ENCODE data around the gene ARL2.

Gene ARL2

DNA sequence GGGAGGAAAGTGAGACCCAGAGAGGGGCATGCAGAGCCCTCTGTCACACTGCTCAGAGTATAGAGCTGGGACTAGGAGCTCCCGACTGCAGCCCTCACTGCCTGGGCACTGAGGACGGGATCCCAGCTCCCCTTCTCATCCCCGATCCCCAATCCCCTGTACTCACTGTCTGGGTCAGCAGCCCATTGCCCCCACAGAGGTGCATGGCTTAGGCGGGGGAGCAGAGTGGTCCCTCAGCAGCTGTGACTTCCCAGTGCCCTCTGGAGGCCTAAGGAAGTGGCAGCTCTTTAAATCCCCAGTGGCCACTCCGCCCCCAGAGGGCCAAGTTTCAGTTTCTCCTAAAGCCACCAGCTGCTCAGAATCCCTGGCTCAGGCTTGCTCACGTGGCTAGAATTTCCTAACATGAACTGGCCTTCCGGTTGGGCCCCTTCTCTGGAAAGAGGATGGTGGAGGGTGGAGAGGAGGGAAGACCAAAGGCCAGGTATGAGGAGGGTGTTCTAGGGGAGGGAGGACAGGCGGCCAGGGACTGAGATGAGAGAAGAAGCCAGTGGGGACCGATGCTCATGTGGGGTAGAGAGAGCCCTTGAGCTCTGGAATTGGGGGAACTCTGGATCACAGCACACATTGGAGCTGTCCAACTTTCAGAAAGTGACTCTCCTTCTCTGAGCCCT is 17.1 kb upstream of the ARL2 start, which contains the start of gene BATF2:
Gene BATF2, minus strand, starts transcription at position 262 of the 671 bp plus-strand sequence. Its CDS starts 57 bp downstream, at position 205.
- Histone ChIP-seq H3K36me3 (ENCODE audit: insufficient read depth, low read length) (no peaks in the 10 kb centered on the region), H3K4me1 (ENCODE audit: insufficient read depth, low read length, severe bottlenecking) (no peaks in the 10 kb centered on the region), H3K4me2 (ENCODE audit: low read length) (no peak within 1 kb of the TSS), H3K79me2 (ENCODE audit: insufficient read depth, low read length) (no peaks in the 10 kb centered on the region), H3K9ac (ENCODE audit: low read length) (no peak within 1 kb of the TSS), H3K4me3 (ENCODE audit: low read depth, low read length, poor library complexity, severe bottlenecking) (no peak within 1 kb of the TSS), H3K27me3 (ENCODE audit: insufficient read depth, low read length) (no peaks in the 10 kb centered on the region), H3K9me3 (ENCODE audit: low read length) (no peaks in the 10 kb centered on the region), H3K9me2 (ENCODE audit: low read depth, low read length) (no peaks in the 10 kb centered on the region), H3K27ac (ENCODE audit: low read depth, low read length, poor library complexity, severe bottlenecking) (no peak within 1 kb of the TSS), H4K20me1 (ENCODE audit: insufficient read depth, low read length) (no peaks in the 10 kb centered on the region), H2AFZ (ENCODE audit: low read length) (no peak within 1 kb of the TSS), H3F3A (ENCODE audit: insufficient read depth, low read length) (no peaks in the 10 kb centered on the region)
- TF ChIP-seq EZH2 (IDR thresholded peaks at IDR 0.05; ENCODE audit: borderline replicate concordance, low read length), result no peak
- TF ChIP-seq, protein P1, sequence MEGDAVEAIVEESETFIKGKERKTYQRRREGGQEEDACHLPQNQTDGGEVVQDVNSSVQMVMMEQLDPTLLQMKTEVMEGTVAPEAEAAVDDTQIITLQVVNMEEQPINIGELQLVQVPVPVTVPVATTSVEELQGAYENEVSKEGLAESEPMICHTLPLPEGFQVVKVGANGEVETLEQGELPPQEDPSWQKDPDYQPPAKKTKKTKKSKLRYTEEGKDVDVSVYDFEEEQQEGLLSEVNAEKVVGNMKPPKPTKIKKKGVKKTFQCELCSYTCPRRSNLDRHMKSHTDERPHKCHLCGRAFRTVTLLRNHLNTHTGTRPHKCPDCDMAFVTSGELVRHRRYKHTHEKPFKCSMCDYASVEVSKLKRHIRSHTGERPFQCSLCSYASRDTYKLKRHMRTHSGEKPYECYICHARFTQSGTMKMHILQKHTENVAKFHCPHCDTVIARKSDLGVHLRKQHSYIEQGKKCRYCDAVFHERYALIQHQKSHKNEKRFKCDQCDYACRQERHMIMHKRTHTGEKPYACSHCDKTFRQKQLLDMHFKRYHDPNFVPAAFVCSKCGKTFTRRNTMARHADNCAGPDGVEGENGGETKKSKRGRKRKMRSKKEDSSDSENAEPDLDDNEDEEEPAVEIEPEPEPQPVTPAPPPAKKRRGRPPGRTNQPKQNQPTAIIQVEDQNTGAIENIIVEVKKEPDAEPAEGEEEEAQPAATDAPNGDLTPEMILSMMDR (IDR thresholded peaks at IDR 0.05; ENCODE audit: low read length), result peak; percentile 35; the same call in 1 of the 2 replicates

DNA sequence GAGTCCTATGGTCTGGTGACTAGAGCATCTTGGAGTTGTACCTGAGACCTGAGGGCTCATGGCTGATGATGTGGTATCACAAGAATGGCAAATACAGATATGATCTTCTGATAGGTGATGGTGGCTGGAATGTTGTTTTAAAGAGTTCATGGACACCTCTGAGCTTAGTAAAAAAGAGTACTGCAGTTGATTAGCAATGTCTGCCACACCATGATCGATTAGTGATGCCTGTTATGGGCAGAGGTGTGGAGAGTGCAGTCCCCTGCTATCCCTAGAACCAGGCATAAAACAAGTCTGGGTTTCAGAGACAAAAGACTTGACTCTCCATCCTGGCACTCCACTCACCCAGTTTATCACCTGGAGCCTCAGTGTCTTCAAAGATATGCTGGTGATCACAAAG is 15.8 kb upstream of the ARL2 start:
- no peaks in the 10 kb centered on the region for H3K27me3 ChIP-seq (ENCODE audit: insufficient read depth, low read length)
- TF ChIP-seq, protein P1 (IDR thresholded peaks at IDR 0.05; ENCODE audit: low read length), result no peak
- no peak for TF ChIP-seq EZH2 (IDR thresholded peaks at IDR 0.05; ENCODE audit: borderline replicate concordance, low read length)
- H2AFZ ChIP-seq (ENCODE audit: low read length), result no peak overlapping the region
- no peak overlapping the region for H3K27ac ChIP-seq (ENCODE audit: low read depth, low read length, poor library complexity, severe bottlenecking)
- no peaks in the 10 kb centered on the region for H3F3A ChIP-seq (ENCODE audit: insufficient read depth, low read length)
- H3K9me2 ChIP-seq (ENCODE audit: low read depth, low read length), result no peaks in the 10 kb centered on the region
- no peak overlapping the region for H3K4me2 ChIP-seq (ENCODE audit: low read length)
- no peaks in the 10 kb centered on the region for H3K36me3 ChIP-seq (ENCODE audit: insufficient read depth, low read length)
- H3K4me3 ChIP-seq (ENCODE audit: low read depth, low read length, poor library complexity, severe bottlenecking), result no peak overlapping the region
- H4K20me1 ChIP-seq (ENCODE audit: insufficient read depth, low read length), result no peaks in the 10 kb centered on the region
- H3K9me3 ChIP-seq (ENCODE audit: low read length), result no peaks in the 10 kb centered on the region
- H3K9ac ChIP-seq (ENCODE audit: low read length), result no peak overlapping the region
- H3K4me1 ChIP-seq (ENCODE audit: insufficient read depth, low read length, severe bottlenecking), result no peaks in the 10 kb centered on the region
- H3K79me2 ChIP-seq (ENCODE audit: insufficient read depth, low read length), result no peaks in the 10 kb centered on the region

DNA sequence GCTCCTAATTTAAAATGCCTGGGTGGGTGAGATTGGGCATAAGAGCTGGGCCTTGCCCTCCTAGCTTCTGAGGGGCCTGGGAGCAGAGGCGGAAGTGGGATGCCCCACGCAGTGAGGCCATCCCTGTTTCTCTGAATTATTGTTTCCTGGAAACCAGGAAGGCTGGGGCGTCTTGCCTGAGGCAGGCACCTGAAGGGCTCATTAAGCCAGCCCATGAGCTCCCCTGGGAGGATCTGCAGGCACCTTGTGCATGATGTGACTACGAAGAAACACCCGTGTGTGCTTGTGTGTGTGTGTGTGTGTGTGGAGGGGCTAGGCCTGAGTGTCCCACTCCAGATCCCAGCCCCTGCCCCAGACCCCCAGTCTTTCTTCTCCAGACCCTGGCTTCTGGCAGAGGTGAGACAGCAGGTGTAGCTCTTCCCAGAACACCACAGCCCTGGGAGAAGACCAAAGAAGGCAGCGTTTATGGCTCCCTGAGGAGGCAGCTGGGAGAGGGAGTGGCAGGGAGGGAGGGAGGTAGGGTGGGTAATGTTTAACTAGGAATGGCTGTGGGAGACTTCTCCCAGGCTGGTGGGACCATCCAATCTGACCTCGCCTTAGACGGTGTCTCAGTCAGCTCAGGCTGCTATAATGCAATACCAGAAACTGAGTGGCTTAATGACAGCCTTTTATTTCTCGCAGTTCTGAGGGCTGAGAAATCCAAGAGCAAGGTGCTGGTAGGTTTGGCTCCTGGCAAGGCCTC is 15.1 kb upstream of the ARL2 start:
- no peaks in the 10 kb centered on the region for H4K20me1 ChIP-seq (ENCODE audit: insufficient read depth, low read length)
- H3K79me2 ChIP-seq (ENCODE audit: insufficient read depth, low read length), result no peaks in the 10 kb centered on the region
- no peaks in the 10 kb centered on the region for H3K36me3 ChIP-seq (ENCODE audit: insufficient read depth, low read length)
- H3K9ac ChIP-seq (ENCODE audit: low read length), result no peak overlapping the region
- no peak overlapping the region for H3K4me3 ChIP-seq (ENCODE audit: low read depth, low read length, poor library complexity, severe bottlenecking)
- no peaks in the 10 kb centered on the region for H3K9me3 ChIP-seq (ENCODE audit: low read length)
- H3K9me2 ChIP-seq (ENCODE audit: low read depth, low read length), result no peaks in the 10 kb centered on the region
- TF ChIP-seq, protein P1 (IDR thresholded peaks at IDR 0.05; ENCODE audit: low read length), result no peak
- no peaks in the 10 kb centered on the region for H3K4me1 ChIP-seq (ENCODE audit: insufficient read depth, low read length, severe bottlenecking)
- H2AFZ ChIP-seq (ENCODE audit: low read length), result no peak overlapping the region
- H3K4me2 ChIP-seq (ENCODE audit: low read length), result no peak overlapping the region
- H3K27me3 ChIP-seq (ENCODE audit: insufficient read depth, low read length), result no peaks in the 10 kb centered on the region
- H3K27ac ChIP-seq (ENCODE audit: low read depth, low read length, poor library complexity, severe bottlenecking), result no peak overlapping the region
- H3F3A ChIP-seq (ENCODE audit: insufficient read depth, low read length), result no peaks in the 10 kb centered on the region
